Rectal smooth muscle tissue (tissue), 1 donor: ENCODE results near the gene GPR160.
"Not testable (repeated sequence)": the region's sequence is repeated elsewhere in the genome, so short reads cannot be mapped to it uniquely, and the experiment has no call there.

Experiments
- H3K27ac ChIP-seq: one replicate; pipeline ENCODE4 v1.7.0; 2013; ENCODE audit warnings: low read depth, low read length, inconsistent platforms
- H3K27me3 ChIP-seq: one replicate; pipeline ENCODE4 v1.7.0; 2013; ENCODE audit warnings: low read length; ENCODE audit not compliant: control insufficient read depth, insufficient read depth
- H3K36me3 ChIP-seq: one replicate; pipeline ENCODE4 v1.7.0; 2013; ENCODE audit warnings: low read length; ENCODE audit not compliant: control insufficient read depth, insufficient read depth
- H3K4me1 ChIP-seq: one replicate; pipeline ENCODE4 v1.7.0; 2013; ENCODE audit warnings: low read length; ENCODE audit not compliant: control insufficient read depth, insufficient read depth
- H3K4me3 ChIP-seq: one replicate; pipeline ENCODE4 v1.7.0; 2013; ENCODE audit warnings: low read length
- H3K9ac ChIP-seq: one replicate; pipeline ENCODE4 v1.7.0; 2013; ENCODE audit warnings: low read length

GPR160 gene

DNA sequence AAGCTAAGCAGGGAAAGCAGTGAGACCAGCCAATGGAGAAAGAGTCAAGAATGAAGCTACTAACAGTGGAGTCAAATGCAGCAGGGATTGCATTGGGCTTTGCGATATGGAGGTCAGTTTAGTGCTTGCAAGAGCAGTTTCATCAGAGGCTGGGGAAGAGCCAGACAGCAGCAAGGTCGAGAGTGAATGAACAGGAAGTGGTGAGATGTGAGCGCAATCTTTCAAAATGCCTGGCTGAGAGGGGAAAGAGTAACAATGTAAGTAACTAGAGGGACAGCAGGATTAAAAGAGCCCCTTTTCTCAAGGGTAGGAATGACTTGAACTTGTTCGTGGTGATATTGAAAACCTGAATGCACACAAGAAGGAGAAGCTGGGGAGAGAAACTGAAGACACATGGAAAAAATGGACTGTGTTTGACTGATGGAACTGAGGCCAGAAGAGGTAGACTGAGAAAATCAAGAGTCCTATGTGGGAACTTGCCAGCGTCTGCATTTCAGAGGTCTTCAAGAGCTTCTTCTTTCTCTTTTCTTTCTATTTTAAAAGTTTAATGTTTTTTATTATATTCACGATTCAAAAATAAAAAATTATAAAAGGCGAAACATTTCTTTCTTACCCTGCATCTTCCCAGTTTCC lies 30.6 kb upstream of the GPR160 start:
- Histone ChIP-seq H3K36me3 (no peaks in the 10 kb centered on the region), H3K9ac (no peak overlapping the region), H3K27ac (no peak overlapping the region), H3K4me3 (no peak overlapping the region), H3K27me3 (no peaks in the 10 kb centered on the region), H3K4me1 (no peaks in the 10 kb centered on the region)

GRCh38 chr3:170010498-170010897 lies 27.3 kb upstream of the GPR160 start:
- no peaks in the 10 kb centered on the region for H3K4me1 ChIP-seq
- H3K4me3 ChIP-seq, result no peak overlapping the region

DNA sequence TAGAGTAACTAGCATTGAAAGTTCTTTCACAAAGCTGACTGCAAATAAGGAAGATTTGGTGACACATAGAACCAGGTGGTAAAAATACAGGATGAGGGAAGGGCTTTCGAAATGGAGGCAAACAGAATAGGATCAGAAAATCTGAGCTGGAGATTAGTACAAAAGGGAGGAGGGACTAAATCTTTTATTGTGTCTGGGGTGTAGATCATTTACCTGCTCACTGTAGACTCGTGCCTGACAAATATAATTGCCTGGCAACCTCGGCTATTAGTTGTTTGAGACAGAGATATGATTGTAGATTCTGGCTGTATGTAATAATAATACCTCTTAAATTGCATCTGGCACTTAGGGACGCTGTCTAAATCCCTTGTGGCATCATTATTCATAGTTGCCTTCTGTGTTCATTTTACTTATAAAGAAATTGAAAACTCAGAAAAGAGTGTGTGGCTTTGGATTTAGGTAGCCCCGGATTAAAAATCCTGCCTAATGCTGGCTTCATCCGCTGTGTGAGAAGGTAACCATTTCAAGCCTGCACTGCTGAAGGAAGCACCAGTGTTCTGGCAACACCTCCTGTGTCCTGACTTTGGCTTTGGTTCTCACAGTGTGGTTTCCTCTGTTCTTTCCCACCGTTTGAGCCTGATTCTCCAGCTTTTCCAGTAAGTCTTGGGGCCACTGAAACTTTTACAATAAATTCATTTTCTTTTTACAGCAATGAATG lies 25.0 kb upstream of the GPR160 start:
- Histone ChIP-seq H3K9ac (no peak overlapping the region), H3K27me3 (no peaks in the 10 kb centered on the region), H3K4me1 (no peaks in the 10 kb centered on the region), H3K27ac (no peak overlapping the region), H3K36me3 (no peaks in the 10 kb centered on the region), H3K4me3 (no peak overlapping the region)

More at GRCh38 chr3:170010498-170010897, 27.3 kb upstream of the GPR160 start:
- Histone ChIP-seq H3K27me3 (no peaks in the 10 kb centered on the region), H3K27ac (no peak overlapping the region), H3K36me3 (no peaks in the 10 kb centered on the region), H3K9ac (no peak overlapping the region)

DNA sequence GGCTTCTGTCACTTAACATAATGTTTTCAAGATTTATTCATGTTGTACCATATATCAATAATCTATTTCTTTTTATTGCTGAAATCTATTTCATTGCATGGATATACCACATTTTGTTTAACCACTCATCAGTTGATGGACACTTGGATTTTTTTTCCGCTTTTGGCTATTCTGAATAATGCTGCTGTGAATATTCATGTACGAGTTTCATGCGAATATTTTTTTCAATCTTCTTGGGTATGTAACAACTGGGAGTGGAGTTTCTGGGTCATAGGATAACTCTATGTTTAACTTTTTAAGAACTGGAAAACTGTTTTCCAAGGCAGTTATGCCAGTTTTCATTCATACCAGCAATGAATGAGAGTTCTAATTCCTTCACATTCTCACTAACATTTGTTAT lies 21.7 kb upstream of the GPR160 start:
- Histone ChIP-seq H3K4me3 (no peak overlapping the region), H3K4me1 (no peaks in the 10 kb centered on the region), H3K9ac (no peak overlapping the region), H3K27ac (no peak overlapping the region), H3K27me3 (no peaks in the 10 kb centered on the region), H3K36me3 (no peaks in the 10 kb centered on the region)

DNA sequence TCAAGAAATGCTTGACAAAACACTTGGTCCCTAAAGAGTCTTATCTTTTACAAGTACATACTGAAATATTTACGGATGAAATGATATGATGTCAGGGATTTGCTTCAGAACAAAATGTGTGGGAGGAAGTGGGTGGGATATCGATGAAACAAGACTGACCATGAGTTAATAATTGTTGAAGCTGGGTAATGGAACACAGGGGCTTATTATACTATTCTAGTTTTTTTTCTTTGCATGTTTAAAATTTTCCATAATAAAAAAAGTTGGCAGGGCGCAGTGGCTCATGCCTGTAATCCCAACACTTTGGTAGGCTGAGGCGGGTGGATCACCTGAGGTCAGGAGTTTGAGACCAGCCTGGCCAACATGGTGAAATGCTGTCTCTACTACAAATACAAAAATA lies 18.5 kb upstream of the GPR160 start:
- not testable (repeated sequence) for H3K36me3 ChIP-seq, H3K27ac ChIP-seq, H3K4me1 ChIP-seq, H3K4me3 ChIP-seq, H3K9ac ChIP-seq, H3K27me3 ChIP-seq

GRCh38 chr3:170021083-170021482 lies 16.7 kb upstream of the GPR160 start:
- Histone ChIP-seq H3K27me3 (no peaks in the 10 kb centered on the region), H3K4me1 (no peaks in the 10 kb centered on the region), H3K36me3 (no peaks in the 10 kb centered on the region), H3K9ac (no peak overlapping the region), H3K4me3 (no peak overlapping the region), H3K27ac (no peak overlapping the region)

GRCh38 chr3:170022336-170022735 lies 15.5 kb upstream of the GPR160 start:
- no peaks in the 10 kb centered on the region for H3K4me1 ChIP-seq
- H3K36me3 ChIP-seq, result no peaks in the 10 kb centered on the region
- H3K27me3 ChIP-seq, result no peaks in the 10 kb centered on the region
- H3K4me3 ChIP-seq, result no peak overlapping the region
- H3K27ac ChIP-seq, result no peak overlapping the region
- H3K9ac ChIP-seq, result no peak overlapping the region

GRCh38 chr3:170023165-170023564 lies 14.6 kb upstream of the GPR160 start:
- Histone ChIP-seq H3K27ac (no peak overlapping the region), H3K4me3 (no peak overlapping the region), H3K27me3 (no peaks in the 10 kb centered on the region), H3K4me1 (no peaks in the 10 kb centered on the region), H3K36me3 (no peaks in the 10 kb centered on the region), H3K9ac (no peak overlapping the region)

DNA sequence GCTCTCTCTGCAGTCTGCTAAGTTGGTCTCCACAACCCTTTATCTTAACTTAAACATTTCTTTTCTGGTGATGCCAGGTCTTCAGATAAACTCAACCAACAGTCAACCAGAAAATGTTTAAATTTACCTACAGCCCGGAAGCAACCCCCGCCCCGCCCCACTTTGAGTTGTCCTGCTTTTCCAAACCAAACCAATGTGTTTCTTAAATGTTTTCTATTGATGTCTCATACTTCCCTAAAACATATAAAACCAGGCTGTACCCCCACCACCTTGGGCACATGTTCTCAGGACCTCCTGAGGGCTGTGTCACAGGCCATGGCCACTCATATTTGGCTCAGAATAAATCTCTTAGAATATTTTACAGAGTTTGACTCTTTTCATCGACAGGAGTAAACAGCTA lies 13.2 kb upstream of the GPR160 start:
- H3K4me3 ChIP-seq, result no peak overlapping the region
- no peaks in the 10 kb centered on the region for H3K36me3 ChIP-seq
- H3K4me1 ChIP-seq, result no peaks in the 10 kb centered on the region
- no peaks in the 10 kb centered on the region for H3K27me3 ChIP-seq
- no peak overlapping the region for H3K9ac ChIP-seq
- H3K27ac ChIP-seq, result no peak overlapping the region

- H3K4me1 ChIP-seq, result no peaks in the 10 kb centered on the region
- no peaks in the 10 kb centered on the region for H3K27me3 ChIP-seq
- no peaks in the 10 kb centered on the region for H3K36me3 ChIP-seq
- no peak overlapping the region for H3K9ac ChIP-seq
- H3K27ac ChIP-seq, result no peak overlapping the region
- no peak overlapping the region for H3K4me3 ChIP-seq
These were observed 10.3 kb upstream of the GPR160 start for GRCh38 chr3:170027233-170028102.

DNA sequence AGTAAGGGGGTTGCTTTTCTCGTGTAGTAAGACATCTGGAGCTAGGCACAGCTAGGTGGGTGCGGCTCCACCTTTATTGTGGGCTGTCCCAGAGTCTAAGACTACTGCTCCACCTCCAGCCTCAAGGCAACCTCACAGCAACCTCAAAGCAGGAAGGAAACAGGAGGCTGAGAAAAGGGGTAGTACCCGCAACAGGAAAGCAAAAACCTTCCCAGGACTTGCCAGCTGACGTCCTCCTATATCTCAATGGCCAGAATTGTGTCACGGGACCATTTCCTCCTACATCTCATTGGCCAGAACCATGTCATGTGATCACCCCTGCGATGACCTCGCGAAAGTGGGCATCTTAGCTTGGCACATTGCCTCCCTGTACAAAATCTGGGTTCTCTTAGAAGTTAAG lies 4.3 kb upstream of the GPR160 start:
- Histone ChIP-seq H3K9ac (no peak overlapping the region), H3K4me3 (no peak overlapping the region), H3K27me3 (peaks cover 3% of the 10 kb centered on the region), H3K4me1 (no peaks in the 10 kb centered on the region), H3K36me3 (no peaks in the 10 kb centered on the region), H3K27ac (no peak overlapping the region)

DNA sequence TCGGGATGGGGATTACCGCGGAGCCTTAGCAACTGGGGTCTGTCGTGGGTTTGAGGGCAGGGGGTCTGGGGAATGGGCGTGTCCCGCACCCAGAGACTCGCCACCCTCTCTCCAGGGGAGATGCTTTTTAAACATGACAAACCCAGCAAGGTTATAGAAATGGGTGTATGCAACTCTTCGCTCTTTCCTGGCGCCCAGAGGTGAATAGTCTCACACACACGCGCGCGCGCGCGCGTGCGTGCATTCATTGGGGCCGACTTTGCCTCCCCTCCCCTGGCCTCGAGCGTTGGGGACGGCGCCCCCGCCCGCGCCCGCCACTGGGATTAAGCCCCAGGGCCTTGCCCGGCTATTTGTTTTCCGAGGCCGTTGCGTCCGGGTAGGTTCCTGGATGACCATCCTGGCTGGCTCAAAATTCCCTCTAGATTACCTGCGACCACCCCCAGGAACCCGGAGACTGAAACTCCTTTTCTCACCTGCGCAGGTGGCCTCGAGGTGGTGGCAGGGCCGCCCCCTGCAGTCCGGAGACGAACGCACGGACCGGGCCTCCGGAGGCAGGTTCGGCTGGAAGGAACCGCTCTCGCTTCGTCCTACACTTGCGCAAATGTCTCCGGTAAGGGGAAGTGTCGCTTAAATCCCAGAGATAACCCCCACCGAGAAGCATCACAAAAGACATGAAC lies 777 bp downstream of the GPR160 start:
- no peak overlapping the region for H3K27ac ChIP-seq

More for the DNA sequence above, 777 bp downstream of the GPR160 start:
- Histone ChIP-seq H3K4me3 (peak overlapping the region; percentile 62), H3K4me1 (no peaks in the 10 kb centered on the region), H3K9ac (peak overlapping the region; percentile 62), H3K36me3 (no peaks in the 10 kb centered on the region), H3K27me3 (peaks cover 3% of the 10 kb centered on the region)
